Measurements from ENCODE around the gene PFKFB3.

GRCh38 chr10:6161921-6162320 lies 40.8 kb upstream of the PFKFB3 start:
- TF ChIP-seq EP300 (IDR thresholded peaks at IDR 0.05), result no peak
- TF ChIP-seq CTCF (IDR thresholded peaks at IDR 0.05), result no peak
- TF ChIP-seq POLR2A (IDR thresholded peaks at IDR 0.05), result no peak

Measured in sigmoid colon (tissue), 4 donors.